GM12892 (cell line): Measurements from ENCODE around the gene SP100.

Source experiments
- POLR2A ChIP-seq: IDR thresholded peaks from 2 replicates; pipeline ENCODE4 v1.6.1; 2011; ENCODE audit warnings: low read depth, low read length, control low read depth
- POLR2AphosphoS5 ChIP-seq: IDR thresholded peaks from 2 replicates; pipeline ENCODE4 v1.6.1; 2011; ENCODE audit warnings: low read depth, low read length, control low read depth
- TAF1 ChIP-seq: IDR thresholded peaks from 2 replicates; pipeline ENCODE4 v1.6.1; 2011; ENCODE audit warnings: low read depth, mild to moderate bottlenecking, control low read depth, low read length, borderline replicate concordance

DNA sequence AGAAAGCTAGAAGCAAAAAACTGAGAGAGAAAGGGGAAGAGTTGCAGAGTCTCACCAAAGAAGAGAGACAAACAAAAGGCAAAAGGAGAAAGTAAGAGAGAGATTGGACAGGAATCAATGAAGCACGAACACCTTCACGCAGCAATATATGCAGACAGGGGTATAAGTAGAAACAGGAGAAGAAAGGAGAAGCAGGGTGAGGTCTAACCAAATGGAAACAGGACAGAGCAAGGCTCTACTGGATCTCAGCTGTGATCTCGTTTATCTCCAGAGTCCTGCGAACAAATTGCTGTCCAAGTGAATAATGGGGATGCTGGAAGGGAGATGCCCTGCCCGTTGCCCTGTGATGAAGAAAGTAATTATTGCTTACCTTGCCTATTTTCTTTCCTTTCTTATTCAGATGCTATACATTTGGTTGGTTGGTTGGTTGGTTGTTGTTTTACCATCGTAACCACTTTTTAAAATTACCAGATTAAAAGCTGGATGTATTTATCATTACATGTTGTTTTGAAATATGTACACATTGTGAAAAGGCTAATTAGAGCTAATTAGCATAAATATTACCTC, 34.0 kb downstream of the SP100 start:
- TF ChIP-seq POLR2A (peak; percentile 64), TAF1 (no peak), POLR2AphosphoS5 (peak; percentile 68)
